ENCODE data around the gene MRPS27.
A peak's percentile ranks its signal among the peaks of the same experiment; 100 is the strongest.

Gene MRPS27

GRCh38 chr5:72290356-72291133 lies 29.5 kb downstream of the MRPS27 start:
- DNase-seq (ENCODE audit: low read depth) = no peak

GRCh38 chr5:72288924-72289323 lies 31.1 kb downstream of the MRPS27 start:
- no peak for DNase-seq (ENCODE audit: low read depth)

GRCh38 chr5:72286798-72287197 lies 33.2 kb downstream of the MRPS27 start:
- DNase-seq (ENCODE audit: low read depth) = no peak

- no peak for DNase-seq (ENCODE audit: low read depth)
These were observed 34.6 kb downstream of the MRPS27 start for GRCh38 chr5:72285424-72285821.

GRCh38 chr5:72284559-72285423 lies 35.2 kb downstream of the MRPS27 start:
- no peak for DNase-seq (ENCODE audit: low read depth)

GRCh38 chr5:72283358-72283757 lies 36.7 kb downstream of the MRPS27 start:
- no peak for DNase-seq (ENCODE audit: low read depth)

GRCh38 chr5:72282878-72283277 lies 37.2 kb downstream of the MRPS27 start:
- no peak for DNase-seq (ENCODE audit: low read depth)

- no peak for DNase-seq (ENCODE audit: low read depth)
These were observed 38.1 kb downstream of the MRPS27 start for GRCh38 chr5:72281764-72282499.

GRCh38 chr5:72281430-72281763 lies 38.6 kb downstream of the MRPS27 start:
- DNase-seq (ENCODE audit: low read depth) = no peak

GRCh38 chr5:72280581-72281069 lies 39.4 kb downstream of the MRPS27 start:
- no peak for DNase-seq (ENCODE audit: low read depth)

GRCh38 chr5:72276219-72276752 lies 43.8 kb downstream of the MRPS27 start:
- no peak for DNase-seq (ENCODE audit: low read depth)

- no peak for DNase-seq (ENCODE audit: low read depth)
These were observed 46.5 kb downstream of the MRPS27 start for GRCh38 chr5:72273547-72273946.

GRCh38 chr5:72272398-72272797 lies 47.6 kb downstream of the MRPS27 start:
- no peak for DNase-seq (ENCODE audit: low read depth)

- DNase-seq (ENCODE audit: low read depth) = no peak
These were observed 48.3 kb downstream of the MRPS27 start for GRCh38 chr5:72271702-72272101.

- DNase-seq (ENCODE audit: low read depth) = no peak
These were observed 50.0 kb downstream of the MRPS27 start for GRCh38 chr5:72270037-72270436.

GRCh38 chr5:72269411-72269780 lies 50.6 kb downstream of the MRPS27 start:
- DNase-seq (ENCODE audit: low read depth) = no peak

- DNase-seq (ENCODE audit: low read depth) = peak; percentile 11
These were observed 51.2 kb downstream of the MRPS27 start for GRCh38 chr5:72268753-72269410.

- no peak for DNase-seq (ENCODE audit: low read depth)
These were observed 51.8 kb downstream of the MRPS27 start for GRCh38 chr5:72268260-72268659.

GRCh38 chr5:72267685-72268084 lies 52.4 kb downstream of the MRPS27 start:
- no peak for DNase-seq (ENCODE audit: low read depth)

- no peak for DNase-seq (ENCODE audit: low read depth)
These were observed 53.2 kb downstream of the MRPS27 start for GRCh38 chr5:72266862-72267261.

GRCh38 chr5:72265032-72265877 lies 54.8 kb downstream of the MRPS27 start:
- no peak for DNase-seq (ENCODE audit: low read depth)

All from activated T-cell treated with anti-CD3 and anti-CD28 coated beads for 24 hours (primary cell).